Activated CD4-positive, alpha-beta T cell treated with anti-CD3 and anti-CD28 coated beads, Interleukin-2, Interleukin-6, amounts not matched to agents 100 ng/mL and 50 ng/mL, durations not matched to agents 16 hours and 8 hours (primary cell): ENCODE results near the gene A4GNT.
"Not testable (repeated sequence)": the region's sequence is repeated elsewhere in the genome, so short reads cannot be mapped to it uniquely, and the experiment has no call there.

Source experiments
- DNase-seq: peaks from one replicate; pipeline ENCODE4 v3.0.0-alpha.2; 2020

The A4GNT gene

DNA sequence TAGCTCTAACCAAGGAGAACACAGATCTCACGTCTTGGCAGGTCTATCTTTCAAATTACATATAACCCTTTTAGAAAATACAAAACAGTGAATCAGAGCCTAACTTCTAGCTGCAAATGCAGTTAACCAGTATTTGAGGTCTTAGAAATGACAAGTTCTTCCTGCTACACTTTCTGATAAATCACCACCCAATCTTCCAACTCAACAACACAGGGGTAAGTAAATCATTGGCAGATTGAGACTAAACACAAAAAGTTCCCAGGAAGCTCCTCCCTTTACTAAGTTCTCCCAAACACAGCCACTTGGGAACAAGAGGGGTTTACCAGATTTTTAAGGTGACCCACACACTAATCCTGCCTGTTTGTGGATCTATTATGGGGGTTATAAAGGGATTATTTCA, at the start of gene A4GNT:
A4GNT (minus strand) TSS at position 152 of the 400 bp plus-strand sequence. CDS start 1,134 bp downstream, outside the sequence.
- DNase-seq, result no peak

DNA sequence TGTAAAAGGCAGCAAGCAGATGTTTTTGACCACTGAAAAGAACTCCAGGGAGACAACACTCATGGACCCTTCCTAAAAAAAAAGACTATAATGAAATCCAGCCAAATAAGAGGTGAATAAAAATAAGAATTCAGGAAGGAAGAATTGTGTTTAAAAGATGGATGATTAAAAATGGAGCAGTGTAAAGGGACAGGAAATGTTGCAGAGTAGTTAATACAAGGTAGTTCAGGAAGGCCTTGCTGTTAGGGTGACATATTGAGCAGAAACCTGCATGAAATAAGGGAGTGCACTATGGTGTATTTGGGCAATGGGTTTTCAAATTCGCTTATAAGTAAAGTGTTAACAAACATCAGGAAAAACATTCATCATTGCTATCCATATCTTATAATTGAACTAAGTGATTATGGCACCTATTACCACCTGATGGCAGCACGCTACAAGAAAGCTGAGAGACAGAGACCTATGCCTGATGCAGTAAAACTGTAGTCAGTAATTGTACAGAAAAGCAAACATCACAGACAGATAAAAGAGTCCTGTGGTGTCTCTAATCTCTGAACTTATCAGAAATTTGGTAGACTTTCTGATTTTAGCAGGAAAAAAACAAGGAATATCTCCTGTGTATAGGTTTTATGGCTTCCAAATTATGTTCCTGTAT, 48.3 kb upstream of the A4GNT start:
- DNase-seq, result peak; percentile 60

DNA sequence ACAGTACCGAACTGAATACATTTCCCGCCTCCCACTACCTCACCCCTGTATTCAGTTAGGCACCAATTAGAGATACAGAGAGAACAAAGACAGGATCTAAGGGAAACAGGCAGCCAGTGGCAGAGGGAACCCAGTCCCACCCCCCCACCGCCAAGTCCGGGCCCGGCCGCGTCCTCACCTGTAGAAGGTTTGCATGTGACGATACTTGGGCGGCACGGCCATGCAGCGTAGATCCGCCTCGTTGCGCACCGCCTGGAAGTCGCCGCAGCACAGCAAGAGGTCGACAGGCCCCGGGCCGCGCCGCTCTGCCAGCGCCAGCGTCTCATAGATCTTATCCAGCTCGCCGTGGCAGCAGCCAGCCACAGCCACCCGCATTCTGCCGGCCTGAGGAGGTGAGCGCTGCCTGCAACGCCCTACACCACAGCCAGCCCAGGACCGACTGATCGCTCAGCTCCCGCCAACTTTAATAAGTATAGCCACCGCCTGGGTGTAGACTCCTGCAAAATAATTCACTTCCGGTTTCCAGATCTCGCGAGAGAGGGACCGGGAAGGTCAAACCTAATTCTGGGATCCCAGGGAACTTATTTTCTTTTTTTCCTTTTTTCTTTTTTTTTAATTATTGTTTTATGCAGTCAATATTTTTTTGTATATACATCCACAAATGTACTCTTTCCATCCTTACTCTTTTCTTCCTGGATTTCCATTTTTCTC, 42.4 kb upstream of the A4GNT start, which contains the start of gene DBR1:
DBR1 (minus strand) TSS at position 501 of the 711 bp plus-strand sequence; CDS start at position 375, 126 bp downstream.
- DNase-seq, result peak; percentile 89

DNA sequence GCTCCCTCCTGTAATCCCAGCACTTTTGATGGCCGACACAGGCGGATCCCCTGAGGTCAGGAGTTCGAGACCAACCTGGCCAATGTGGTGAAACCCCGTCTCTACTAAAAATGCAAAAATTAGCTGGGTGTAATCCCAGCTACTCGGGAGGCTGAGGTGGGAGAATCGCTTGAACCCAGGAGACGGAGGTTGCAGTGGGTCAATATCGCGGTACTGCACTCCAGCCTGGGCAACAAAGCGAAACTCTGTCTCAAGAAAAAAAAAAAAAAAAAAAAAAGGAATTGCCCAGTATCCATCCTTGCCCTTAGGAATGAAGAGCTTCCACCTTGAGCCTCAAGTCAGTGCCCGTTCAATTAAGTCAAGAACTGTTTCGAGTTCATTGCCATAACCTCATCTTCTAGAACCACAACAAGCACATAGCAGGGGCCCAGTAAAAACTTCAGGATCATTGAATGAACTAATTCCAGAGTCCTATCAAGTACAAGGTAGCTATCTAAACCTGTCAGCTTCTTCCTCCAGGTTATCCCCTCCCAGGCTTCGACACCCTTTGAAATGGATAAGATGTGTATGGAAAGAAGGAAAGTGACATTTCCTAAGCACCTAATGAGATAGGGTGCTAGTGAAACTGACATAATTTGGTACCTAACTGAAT, 41.7 kb upstream of the A4GNT start:
- DNase-seq, result no peak

DNA sequence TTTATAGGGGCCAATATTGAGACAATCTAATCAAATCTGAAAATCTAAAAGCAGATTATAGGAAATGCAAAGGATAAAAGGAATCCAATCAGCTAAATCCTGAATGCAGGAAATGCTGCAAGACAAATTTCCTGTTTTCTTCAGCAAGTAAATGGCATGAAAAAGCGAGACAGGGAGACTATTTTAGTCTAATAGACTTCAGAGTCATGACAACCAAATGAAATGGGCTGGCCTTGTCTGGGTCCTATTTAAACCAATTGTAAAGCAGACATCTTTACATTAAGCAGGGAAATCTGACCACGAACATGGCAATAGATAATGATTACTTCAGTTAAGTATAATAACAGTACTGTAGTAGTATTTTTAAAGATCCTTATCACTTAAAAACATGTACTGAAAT, 40.4 kb upstream of the A4GNT start:
- DNase-seq, result peak; percentile 9

DNA sequence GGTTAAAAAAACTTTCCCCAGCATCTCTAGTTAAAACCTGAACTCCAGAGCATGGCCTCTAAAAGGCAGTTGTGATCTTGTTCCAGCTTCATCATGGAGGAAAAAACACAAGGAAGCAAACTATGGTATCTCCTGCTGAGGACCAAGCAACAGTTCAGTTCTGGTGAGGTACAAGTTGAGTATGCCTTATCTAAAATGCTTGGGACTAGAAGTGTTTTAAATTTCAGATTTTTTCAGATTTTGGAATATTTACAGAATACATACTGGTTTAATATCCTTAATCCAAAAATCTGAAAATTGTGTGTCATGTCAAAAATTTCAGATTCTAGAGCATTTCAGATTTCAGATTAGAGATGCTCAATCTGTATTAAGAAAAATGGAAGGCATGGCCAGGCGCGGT, 32.9 kb upstream of the A4GNT start:
- no peak for DNase-seq

DNA sequence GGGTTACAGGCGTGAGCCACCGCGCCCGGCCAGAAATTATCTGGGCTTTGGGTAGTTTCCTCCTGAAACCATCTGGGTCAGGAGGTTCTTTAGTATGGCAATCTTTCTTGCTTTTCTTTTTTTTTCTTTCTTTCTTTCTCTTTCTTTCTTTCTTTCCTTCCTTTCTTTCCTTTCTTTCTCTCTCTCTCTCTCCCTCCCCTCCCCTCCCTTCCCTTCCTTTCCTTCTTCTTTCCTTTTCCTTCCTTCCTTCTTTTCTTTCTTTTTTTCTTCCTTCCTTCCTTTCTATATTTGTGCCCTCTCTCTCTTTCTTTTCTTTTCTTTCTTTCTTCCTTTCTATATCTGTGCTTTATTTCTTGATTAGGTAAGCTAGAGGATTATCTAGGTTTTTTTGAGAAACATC, 25.6 kb upstream of the A4GNT start:
- DNase-seq, result no peak

DNA sequence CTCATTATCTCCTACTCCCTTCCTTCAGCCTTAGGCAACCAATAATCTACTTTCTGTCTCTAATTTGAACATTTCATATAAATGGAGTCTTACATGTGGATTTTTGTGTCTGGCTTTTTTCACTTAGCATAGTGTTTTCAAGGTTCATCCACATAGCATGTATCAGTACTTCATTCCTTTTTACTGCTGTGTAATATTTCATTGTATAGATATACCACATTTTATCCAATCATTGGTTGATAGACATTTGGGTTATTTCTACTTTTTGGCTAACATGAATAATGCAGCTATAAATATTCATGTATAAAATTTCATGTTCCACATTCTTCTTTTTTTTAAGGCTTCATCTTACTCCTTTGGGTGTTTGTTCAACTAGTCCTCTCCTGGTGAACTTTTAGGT, 22.3 kb upstream of the A4GNT start:
- DNase-seq, result no peak

DNA sequence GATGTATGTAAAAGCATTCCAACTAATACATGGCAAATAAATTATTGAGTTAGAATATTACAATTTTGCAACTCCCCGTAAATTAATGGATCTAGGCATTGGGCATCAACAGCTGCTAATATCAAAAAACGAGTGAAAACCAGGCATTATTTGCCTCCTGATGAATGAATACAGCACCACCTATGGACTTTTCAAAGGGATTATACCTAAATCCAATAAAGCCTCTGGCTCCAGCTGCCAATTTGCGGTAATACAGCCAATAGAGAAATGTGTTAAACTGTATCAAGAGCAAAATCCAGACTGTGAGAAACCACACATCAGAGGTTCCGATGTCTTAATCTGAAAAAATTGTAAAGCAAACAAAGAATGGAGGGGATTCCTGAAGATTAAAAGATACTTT, 16.3 kb upstream of the A4GNT start:
- no peak for DNase-seq

DNA sequence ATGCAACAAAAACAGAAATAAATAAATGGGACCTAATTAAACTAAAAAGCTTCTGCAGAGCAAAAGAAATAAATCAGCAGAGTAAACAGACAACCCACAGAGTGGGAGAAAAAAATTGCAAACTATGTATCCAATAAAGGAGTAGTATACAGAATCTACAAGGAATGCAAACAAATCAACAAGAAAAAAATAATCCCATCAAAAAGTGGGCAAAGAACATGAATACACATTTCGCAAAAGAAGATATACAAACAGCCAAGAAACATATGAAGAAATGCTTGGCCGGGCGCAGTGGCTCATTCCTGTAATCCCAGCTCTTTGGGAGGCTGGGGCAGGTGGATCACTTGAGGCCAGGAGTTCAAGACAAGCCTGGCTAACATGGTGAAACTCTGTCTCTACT, 10.0 kb upstream of the A4GNT start:
- DNase-seq, result not testable (repeated sequence)

DNA sequence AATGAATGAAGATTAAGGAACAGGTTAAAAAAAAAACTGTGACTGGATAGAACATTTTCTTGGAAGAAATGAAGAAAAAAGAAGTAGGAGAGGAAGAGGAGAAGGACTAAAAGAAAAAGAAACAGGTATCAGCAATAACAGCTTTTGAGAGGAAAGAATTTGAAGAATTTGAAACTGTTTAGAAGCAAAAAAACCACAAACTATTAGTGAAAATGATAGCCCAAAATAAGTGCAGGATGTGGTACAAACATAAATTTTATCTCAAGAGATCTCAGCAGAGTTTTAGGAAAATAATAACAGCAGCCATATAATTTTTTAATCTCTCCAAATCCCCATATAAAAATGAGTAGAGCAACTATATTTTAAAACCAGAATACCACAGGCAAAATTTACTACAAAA, 8.8 kb upstream of the A4GNT start:
- DNase-seq, result no peak

DNA sequence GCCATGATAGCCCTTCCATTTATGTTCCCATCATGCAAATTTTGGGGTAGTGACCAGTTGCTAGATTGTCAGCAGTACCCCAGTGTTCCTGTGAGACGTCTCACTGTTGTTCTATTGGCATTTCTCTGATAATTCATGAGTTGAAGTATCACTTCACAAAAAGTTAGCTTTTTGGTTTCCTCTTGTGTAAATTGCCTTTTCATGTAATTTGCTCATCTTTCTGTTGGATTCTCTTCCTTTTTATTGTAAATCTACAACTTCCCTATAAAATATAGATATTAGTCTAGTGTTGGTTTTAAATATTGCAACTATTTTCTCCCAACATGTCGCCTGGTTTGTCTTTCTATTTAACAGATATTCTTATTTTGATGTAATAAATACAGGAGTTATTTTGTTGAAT, 7.5 kb upstream of the A4GNT start:
- DNase-seq, result no peak

DNA sequence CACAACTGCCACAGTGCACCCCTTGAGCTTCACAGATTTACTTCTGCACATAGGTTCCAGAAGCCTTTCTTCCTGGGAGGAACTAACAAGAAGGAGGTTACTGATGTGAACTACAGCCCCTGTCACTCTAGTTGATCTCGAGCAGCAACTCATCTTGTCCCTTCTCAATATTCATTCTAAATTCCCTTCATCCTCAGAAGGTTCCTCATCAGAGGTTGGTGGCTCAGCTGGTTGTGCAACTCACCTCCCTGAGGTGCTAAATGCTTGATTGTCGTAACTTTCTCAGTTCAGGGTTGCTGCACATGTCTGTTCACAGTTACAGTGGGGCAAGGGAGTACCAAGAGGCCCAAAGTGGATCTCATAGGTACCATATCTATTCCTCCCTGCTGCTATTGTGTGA, 5.7 kb upstream of the A4GNT start:
- DNase-seq, result no peak

DNA sequence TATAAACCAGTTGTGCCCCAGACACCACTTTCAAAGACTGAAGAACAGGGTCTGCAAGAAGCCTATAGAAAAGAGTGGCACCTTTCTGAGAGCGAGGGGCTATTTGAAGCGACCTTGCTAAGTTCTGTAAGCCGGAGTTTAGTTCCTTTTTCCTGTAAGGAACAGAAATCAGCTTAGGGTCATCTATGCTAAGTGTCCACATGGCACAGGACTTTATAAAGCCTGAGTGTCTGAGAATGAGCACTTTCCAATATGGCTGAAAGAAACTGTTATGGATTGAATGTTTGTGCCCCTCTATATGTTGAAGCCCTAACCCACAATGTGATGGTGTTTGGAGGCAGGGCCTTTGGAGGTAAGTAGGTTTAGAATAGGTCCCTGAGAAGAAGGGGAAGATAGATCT, 4.0 kb upstream of the A4GNT start:
- DNase-seq, result no peak

DNA sequence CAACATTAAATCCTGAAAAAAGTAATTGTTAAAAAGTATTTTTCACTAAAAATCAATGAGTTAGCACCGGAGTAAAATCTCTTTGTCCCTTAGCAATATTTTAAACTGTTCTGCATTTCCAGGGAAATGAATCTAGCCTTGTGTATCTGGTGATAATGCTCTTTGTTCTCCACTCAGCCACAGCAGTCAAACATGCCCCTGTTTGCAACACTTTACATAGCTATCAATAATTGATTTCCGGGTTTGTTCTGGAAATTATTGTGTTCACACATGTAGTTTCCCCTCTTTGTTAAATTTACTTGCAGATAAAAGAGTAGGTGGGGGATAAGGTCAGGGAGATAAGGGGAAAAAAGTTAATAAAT, 3.6 kb upstream of the A4GNT start:
- no peak for DNase-seq

DNA sequence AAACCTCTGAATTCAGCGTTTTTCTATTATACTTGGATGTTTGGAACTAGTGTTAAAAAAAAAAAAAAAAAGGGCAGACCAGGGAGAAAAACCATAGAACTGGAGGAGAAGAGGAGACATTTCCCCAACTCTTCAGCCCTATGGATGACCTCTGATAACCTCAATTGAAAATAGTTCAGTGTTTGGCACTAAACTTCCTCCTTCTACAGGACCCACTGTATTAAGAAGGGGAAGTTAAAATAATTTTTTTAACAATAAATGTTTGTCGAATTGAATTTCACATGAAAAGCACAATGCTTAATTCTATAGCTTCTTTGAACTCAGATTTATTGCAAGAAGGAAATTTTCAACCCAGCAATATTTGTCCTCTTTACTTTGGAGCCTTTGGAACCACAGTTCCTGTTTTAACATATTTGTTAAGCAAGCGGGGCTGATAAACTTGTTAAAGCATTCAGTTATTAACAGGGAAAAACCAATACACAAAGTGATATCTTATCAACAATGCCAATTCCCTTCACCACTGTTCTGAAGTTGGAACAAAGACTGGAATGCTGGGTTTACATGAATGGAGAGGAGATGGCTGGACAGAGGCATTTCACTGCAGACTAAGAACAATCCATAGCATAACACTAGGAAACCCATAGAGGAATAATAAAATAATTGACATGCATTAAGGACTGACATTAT, 3.1 kb upstream of the A4GNT start:
- DNase-seq, result no peak

DNA sequence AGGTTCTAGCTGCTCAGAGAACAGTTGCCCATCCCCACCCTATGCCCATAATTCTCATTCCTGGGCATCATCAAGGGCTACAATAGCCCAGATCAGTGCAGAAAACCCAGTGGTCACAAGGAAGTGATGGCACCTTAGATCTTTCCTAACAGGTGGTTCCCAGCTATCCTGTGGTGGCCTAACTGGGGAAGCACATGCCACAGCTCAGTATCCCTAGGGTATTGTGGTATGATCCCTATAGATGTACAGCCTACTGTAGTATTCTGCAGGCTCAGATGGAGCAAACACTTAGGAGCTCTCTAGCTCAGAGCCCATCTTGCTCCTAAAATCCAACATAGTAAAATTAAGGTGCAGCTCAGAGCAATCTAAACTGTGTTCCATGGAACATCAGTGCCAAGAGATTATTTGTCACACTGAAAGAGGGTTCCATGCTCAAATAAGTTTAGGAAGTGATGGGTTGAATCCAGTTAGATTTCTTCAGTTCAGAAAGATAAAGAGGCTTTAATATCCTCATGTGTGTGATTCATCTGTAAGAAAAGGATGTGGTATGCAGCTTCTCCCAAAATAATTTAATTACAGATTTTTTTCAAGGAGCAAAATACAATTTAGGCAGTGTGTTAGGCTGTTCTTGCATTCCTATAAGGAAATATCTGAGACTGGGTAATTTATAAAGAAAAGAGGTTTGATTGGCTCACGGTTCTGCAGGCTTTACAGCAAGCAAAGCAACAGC, 4.4 kb downstream of the A4GNT start:
- DNase-seq, result no peak

DNA sequence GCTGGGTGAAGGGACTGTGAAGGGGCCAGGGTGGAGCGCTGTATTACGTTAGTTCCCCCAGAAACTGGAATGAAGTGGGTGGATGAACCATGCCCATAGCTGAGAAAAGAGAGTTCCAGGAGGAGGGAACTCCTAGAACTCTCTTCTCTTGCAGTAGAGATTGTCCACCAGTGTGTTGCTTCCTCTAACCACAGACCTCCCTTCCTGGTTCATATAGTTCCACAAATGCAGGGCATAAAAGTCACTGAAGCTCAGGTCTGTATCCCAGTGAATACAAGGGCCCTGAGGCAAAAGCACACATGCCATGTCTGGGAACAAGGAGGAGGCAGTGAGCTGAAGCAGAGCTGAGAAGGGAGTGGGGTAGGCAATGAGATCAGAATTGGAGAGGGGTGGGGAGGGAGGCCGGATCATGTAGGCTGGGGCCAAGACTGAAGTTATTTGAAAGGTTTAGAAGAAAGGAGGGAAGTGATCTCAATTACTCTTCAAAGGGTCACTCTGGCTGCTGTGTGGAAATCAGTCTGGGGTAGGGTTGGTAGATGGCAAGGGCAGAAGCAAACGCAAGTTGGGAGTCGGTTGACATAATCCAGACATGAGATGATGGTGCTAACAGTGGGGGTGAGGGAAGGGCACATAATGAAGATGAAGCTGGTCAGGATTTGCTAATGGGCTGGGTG, 6.5 kb downstream of the A4GNT start:
- DNase-seq, result no peak

DNA sequence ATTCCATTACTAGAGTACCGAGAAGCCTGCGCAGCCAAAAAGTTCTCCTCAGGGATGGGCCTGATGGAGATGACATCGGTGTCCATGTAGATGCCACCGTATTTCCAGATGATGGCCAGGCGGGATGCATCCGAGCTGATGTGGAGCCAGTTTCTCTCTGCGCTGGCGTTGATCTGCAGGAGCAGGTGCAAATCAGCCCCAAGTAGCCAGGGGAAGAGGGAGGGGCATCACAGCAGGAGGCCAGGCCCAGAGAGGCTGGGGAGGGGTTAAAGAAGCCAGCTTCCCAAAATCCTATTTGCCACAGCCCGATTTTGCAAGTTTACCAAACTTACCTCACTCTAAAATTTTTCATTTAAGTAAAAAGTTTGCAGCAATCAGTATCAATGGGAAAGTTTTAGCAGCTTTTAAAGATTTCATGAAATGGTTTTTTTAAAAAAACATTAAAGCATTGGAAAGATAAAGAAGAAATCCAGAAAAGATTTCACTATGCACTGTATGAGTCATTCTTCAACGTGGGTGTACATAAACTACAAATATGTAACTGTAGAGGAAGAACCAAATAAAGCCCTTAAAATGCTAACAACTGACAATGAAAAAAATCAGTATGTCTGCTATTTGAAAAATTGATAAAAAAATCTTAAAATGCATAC, 7.4 kb downstream of the A4GNT start:
- DNase-seq, result no peak

DNA sequence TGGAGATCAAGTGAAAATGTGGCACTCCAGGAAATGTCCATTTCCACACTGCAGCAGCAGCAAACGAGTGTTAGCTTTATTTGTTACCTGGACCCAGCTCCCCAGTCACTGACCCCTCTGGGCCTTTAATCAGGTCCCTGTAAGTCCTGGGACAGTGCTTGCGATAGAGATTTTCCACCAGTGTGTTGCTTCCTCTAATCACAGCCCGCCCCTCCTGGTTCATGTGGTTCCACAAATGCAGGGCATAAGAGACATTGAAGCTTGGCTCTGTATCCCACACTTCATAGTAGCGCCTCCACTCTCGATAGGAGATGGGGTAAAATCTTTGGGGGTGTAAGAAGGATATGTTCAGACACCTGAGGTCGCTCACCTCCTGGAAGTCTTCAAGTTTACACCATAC, 8.0 kb downstream of the A4GNT start:
- no peak for DNase-seq

DNA sequence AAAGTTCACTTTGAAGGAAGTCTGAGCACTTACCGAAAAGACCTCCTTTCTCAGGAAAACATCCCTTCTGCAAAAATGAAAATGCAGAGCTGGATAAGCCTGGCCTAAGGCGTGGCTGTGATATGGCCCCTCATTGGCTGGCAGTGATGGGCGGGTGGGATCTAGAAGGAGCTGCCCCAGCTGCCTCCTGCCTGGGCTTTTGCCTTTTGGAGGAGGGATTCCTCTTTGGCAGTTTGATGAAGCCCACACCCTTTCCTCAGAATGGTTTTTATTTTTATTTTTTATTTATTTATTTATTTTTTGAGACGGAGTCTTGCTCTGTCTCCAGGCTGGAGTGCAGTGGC, 12.8 kb downstream of the A4GNT start:
- DNase-seq, result no peak
